OCI-LY1 (cell line): ENCODE results near the gene GPN2.

Experiments used
- H2AFZ ChIP-seq: fragments of 200-600 bp; sonication (generic), shearing (Covaris generic); 2 replicates; pipeline ENCODE4 v1.6.0; 2014; ENCODE audit warnings: antibody characterized with exemption, mild to moderate bottlenecking, low read length
- H3F3A ChIP-seq: fragments of 200-600 bp; sonication (generic), shearing (Covaris generic); 2 replicates; pipeline ENCODE4 v1.6.0; 2014; ENCODE audit warnings: mild to moderate bottlenecking, antibody characterized with exemption, low read length, moderate library complexity; ENCODE audit not compliant: insufficient read depth
- H3K27ac ChIP-seq: fragments of 200-600 bp; sonication (generic); 2 replicates; pipeline ENCODE4 v1.5.1; 2014; ENCODE audit warnings: low read length, mixed run types, mild to moderate bottlenecking, low read depth; ENCODE audit not compliant: poor library complexity, severe bottlenecking
- H3K27me3 ChIP-seq: fragments of 200-600 bp; sonication (generic); 2 replicates; pipeline ENCODE4 v1.6.0; 2014; ENCODE audit warnings: antibody characterized with exemption, mild to moderate bottlenecking, low read length, moderate library complexity; ENCODE audit not compliant: insufficient read depth
- H3K36me3 ChIP-seq: fragments of 200-600 bp; sonication (generic); 2 replicates; pipeline ENCODE4 v1.6.1; 2014; ENCODE audit warnings: mild to moderate bottlenecking, antibody characterized with exemption, low read length, moderate library complexity, mixed read lengths; ENCODE audit not compliant: insufficient read depth
- H3K4me1 ChIP-seq: fragments of 200-600 bp; sonication (generic); 2 replicates; pipeline ENCODE4 v1.5.1; 2014; ENCODE audit warnings: mild to moderate bottlenecking, low read length, moderate library complexity; ENCODE audit not compliant: insufficient read depth, severe bottlenecking
- H3K4me2 ChIP-seq: fragments of 200-600 bp; sonication (generic), shearing (Covaris generic); 2 replicates; pipeline ENCODE4 v1.6.1; 2014; ENCODE audit warnings: low read length
- H3K4me3 ChIP-seq: fragments of 200-600 bp; sonication (generic); 2 replicates; pipeline ENCODE4 v1.5.1; 2014; ENCODE audit warnings: low read length, low read depth, mild to moderate bottlenecking, mixed read lengths; ENCODE audit not compliant: poor library complexity, severe bottlenecking
- H3K79me2 ChIP-seq: fragments of 200-600 bp; shearing (Covaris generic); 2 replicates; pipeline ENCODE4 v1.6.1; 2016; ENCODE audit warnings: mixed run types, low read length, mixed read lengths; ENCODE audit not compliant: insufficient read depth
- H3K9ac ChIP-seq: fragments of 200-600 bp; sonication (generic), shearing (Covaris generic); 2 replicates; pipeline ENCODE4 v1.6.1; 2014; ENCODE audit warnings: mild to moderate bottlenecking, low read length, mixed read lengths
- H3K9me2 ChIP-seq: fragments of 200-600 bp; sonication (generic), shearing (Covaris generic); 2 replicates; pipeline ENCODE4 v1.6.1; 2014; ENCODE audit warnings: low read depth, mild to moderate bottlenecking, low read length, mixed read lengths
- H3K9me3 ChIP-seq: fragments of 200-600 bp; shearing (Covaris generic); 2 replicates; pipeline ENCODE4 v1.6.1; 2014; ENCODE audit warnings: low read length, mixed read lengths
- H4K20me1 ChIP-seq: fragments of 200-600 bp; sonication (generic), shearing (Covaris generic); 2 replicates; pipeline ENCODE4 v1.6.0; 2016; ENCODE audit warnings: mild to moderate bottlenecking, low read length; ENCODE audit not compliant: insufficient read depth
- EZH2 ChIP-seq: fragments of 200-600 bp; sonication (generic), shearing (Covaris generic); IDR thresholded peaks from 2 replicates; pipeline ENCODE4 v1.8.0; 2017; ENCODE audit warnings: borderline replicate concordance, mixed run types, mild to moderate bottlenecking, antibody characterized with exemption, low read length, moderate library complexity, mixed read lengths
- TF ChIP-seq, protein P1 (sequence below): fragments of 200-600 bp; sonication (generic), shearing (Covaris generic); IDR thresholded peaks from 2 replicates; pipeline ENCODE4 v1.5.1; 2017; ENCODE audit warnings: mild to moderate bottlenecking, antibody characterized with exemption, low read length, moderate library complexity, mixed read lengths

The GPN2 gene

DNA sequence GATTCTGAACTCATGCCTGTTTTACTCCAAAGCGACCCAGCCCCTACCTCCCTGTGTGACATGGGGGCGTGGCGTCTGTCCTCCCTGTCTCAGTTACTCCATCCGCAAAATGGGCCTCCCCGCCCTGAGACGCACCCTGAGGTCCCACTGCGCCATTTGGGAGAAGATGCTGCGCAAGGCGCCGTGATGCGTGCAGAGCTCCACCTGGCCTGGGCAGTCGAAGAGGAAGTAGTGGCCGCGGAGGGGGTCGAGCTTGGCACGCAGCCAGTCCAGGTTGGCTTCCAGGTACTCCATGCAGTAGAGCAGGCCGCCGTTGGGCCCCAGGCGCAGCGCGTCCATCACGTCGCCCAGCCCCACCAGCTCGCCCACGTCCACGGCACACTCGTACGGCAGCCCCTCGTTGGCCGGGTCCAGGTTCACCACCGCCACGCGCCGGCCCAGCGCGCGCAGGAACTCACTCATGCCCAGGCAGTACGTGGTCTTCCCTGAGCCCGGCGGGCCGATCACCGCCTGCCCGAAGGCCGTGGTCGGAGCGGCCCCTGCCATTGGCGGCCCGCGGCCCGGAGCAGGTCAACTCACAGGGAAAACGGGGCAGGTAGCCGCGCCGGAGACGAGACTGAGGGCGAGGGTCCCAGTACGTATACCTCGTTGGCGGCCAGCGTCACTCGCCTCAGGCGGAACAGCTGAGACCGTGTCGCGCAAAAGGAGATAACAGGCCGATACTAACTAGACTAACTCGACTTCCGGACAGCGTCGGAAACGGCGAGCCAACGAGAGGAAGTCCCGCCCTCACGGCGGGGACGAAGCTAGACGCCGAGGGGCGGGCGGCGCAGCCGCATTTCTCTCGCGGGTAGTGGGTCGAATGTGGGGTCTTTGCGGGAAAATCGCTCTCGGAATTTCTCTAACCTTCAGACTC, at the start of gene GPN2:
Gene GPN2 (minus strand): TSS at position 733 of the 916 bp plus-strand sequence. CDS start 187 bp downstream, at position 546.
- H3K4me3 ChIP-seq: peak within 1 kb of the TSS; percentile 95

DNA sequence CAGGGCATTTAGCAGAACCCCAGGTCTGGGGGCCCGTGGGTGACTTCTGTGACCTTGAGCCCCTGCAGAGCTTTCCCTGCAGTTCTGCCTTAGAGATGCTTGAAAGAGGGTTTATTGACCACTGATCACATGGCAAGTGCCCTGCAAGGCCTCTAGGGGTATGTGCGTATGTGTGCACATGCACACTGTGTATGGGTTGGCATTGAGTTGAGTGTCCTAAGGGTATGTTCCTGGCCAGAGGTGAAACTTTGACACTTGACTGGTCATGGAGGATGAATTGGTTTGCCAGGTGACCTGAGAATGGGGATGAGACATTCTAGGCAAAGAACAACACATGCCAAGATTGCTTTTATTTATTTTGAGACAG, 48.6 kb upstream of the GPN2 start:
- no peaks in the 10 kb centered on the region for H3K27me3 ChIP-seq
- H3K4me1 ChIP-seq: no peaks in the 10 kb centered on the region
- H3F3A ChIP-seq: no peaks in the 10 kb centered on the region
- no peak overlapping the region for H3K4me2 ChIP-seq
- no peaks in the 10 kb centered on the region for H4K20me1 ChIP-seq
- H3K36me3 ChIP-seq: peaks cover 67% of the 10 kb centered on the region
- no peak overlapping the region for H3K9ac ChIP-seq
- no peak overlapping the region for H3K4me3 ChIP-seq
- no peaks in the 10 kb centered on the region for H3K9me2 ChIP-seq
- H3K27ac ChIP-seq: no peak overlapping the region
- no peaks in the 10 kb centered on the region for H3K9me3 ChIP-seq
- no peak overlapping the region for H2AFZ ChIP-seq
- no peaks in the 10 kb centered on the region for H3K79me2 ChIP-seq
- TF ChIP-seq, protein P1, sequence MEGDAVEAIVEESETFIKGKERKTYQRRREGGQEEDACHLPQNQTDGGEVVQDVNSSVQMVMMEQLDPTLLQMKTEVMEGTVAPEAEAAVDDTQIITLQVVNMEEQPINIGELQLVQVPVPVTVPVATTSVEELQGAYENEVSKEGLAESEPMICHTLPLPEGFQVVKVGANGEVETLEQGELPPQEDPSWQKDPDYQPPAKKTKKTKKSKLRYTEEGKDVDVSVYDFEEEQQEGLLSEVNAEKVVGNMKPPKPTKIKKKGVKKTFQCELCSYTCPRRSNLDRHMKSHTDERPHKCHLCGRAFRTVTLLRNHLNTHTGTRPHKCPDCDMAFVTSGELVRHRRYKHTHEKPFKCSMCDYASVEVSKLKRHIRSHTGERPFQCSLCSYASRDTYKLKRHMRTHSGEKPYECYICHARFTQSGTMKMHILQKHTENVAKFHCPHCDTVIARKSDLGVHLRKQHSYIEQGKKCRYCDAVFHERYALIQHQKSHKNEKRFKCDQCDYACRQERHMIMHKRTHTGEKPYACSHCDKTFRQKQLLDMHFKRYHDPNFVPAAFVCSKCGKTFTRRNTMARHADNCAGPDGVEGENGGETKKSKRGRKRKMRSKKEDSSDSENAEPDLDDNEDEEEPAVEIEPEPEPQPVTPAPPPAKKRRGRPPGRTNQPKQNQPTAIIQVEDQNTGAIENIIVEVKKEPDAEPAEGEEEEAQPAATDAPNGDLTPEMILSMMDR: no peak
- TF ChIP-seq EZH2: no peak

More for the DNA sequence above, at the start of gene GPN2:
- Histone ChIP-seq H3F3A (no peaks in the 10 kb centered on the region), H3K27me3 (no peaks in the 10 kb centered on the region), H2AFZ (no peak within 1 kb of the TSS), H3K27ac (peak within 1 kb of the TSS; percentile 59), H3K9me2 (no peaks in the 10 kb centered on the region), H3K9me3 (no peaks in the 10 kb centered on the region), H3K79me2 (no peaks in the 10 kb centered on the region), H3K4me2 (peak within 1 kb of the TSS; percentile 81), H3K4me1 (peaks cover 18% of the 10 kb centered on the region), H3K9ac (peak within 1 kb of the TSS; percentile 89), H3K36me3 (peaks cover 63% of the 10 kb centered on the region), H4K20me1 (no peaks in the 10 kb centered on the region)
- TF ChIP-seq, protein P1: no peak
- TF ChIP-seq EZH2: no peak

DNA sequence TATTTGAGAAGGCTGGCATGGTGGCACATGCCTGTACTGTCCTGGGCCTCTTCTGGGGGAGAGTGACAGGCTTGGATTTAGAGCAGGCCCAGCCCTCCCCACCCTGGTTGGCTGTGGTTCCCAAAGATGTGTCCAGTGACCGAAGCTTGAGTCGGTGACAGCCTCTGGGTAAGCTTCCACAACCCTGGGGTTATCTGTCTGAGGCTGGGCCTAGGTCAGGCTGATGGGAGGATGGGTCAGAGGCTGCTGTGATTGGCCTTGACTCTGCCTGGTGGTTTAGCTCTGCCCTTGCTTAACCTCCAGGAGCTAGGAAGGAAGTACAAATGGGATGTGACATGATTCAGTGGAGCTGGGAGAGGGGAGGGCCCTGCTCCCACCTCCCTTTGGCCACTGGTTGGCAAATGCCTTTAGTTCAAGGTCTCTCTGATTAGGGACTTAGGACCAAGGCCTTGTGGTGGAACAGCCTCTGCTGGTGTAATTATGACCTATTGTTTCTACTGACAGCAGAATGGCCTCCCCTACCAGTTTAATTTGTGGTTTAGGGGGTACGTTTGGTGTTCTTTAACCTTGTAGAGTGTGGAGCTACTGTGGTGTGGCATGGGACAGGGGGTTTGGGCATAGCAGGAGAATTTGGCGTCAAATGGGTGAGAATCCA, 48.0 kb upstream of the GPN2 start:
- Histone ChIP-seq H3K4me2 (no peak overlapping the region), H3F3A (no peaks in the 10 kb centered on the region), H2AFZ (no peak overlapping the region), H3K9ac (no peak overlapping the region), H3K27ac (no peak overlapping the region), H3K27me3 (no peaks in the 10 kb centered on the region), H3K4me3 (no peak overlapping the region), H3K79me2 (no peaks in the 10 kb centered on the region), H3K9me3 (no peaks in the 10 kb centered on the region), H3K4me1 (no peaks in the 10 kb centered on the region), H3K9me2 (no peaks in the 10 kb centered on the region), H3K36me3 (peaks cover 67% of the 10 kb centered on the region), H4K20me1 (no peaks in the 10 kb centered on the region)
- TF ChIP-seq EZH2: no peak
- TF ChIP-seq, protein P1: no peak
